Kidney (tissue), 14 donors: Measurements from ENCODE around the gene AMOTL2. TPM values are rescaled to one million over a fixed set of nuclear protein-coding genes. Genes with fewer than 3 reads are reported as not detected.

Experiments used
- DNase-seq, 5 donors: peaks; one replicate each; pipeline ENCODE4 v3.0.0-alpha.2; 2013 to 2020
- FAIRE-seq: peaks from 2 replicates; lab custom pipeline; 2012; peaks lifted over from hg19 to GRCh38; lab: Jason Lieb, UNC
- H3K27ac ChIP-seq, 2 donors: one replicate each; pipeline ENCODE4 v1.7.0; 2013; ENCODE audit warnings: low read depth in 2 of 2, low read length in 2 of 2, inconsistent platforms in 1 of 2
- H3K27me3 ChIP-seq: one replicate; pipeline ENCODE4 v1.7.1; 2013; ENCODE audit warnings: low read length, inconsistent platforms; ENCODE audit not compliant: control insufficient read depth, insufficient read depth
- H3K36me3 ChIP-seq, 3 donors: one replicate each; pipeline versions ENCODE4 v1.7.0 to v1.7.1; 2013; ENCODE audit warnings: low read length in 3 of 3, control low read depth in 1 of 3, inconsistent platforms in 1 of 3; ENCODE audit not compliant: insufficient read depth in 3 of 3, control insufficient read depth in 2 of 3
- H3K4me1 ChIP-seq, 3 donors: one replicate each; pipeline versions ENCODE4 v1.7.0 to v1.7.1; 2013; ENCODE audit warnings: low read length in 3 of 3, inconsistent platforms in 1 of 3, low read depth in 1 of 3; ENCODE audit not compliant: control insufficient read depth in 2 of 3, insufficient read depth in 2 of 3
- H3K4me3 ChIP-seq, 3 donors: one replicate each; pipeline versions ENCODE4 v1.7.0 to v1.8.1; 2013; ENCODE audit warnings: low read length in 3 of 3, control low read depth in 1 of 3, inconsistent platforms in 1 of 3
- H3K9ac ChIP-seq, 3 donors: one replicate each; pipeline versions ENCODE4 v1.7.0 to v1.7.1; 2013; ENCODE audit warnings: low read length in 3 of 3, control low read depth in 1 of 3, inconsistent platforms in 1 of 3
- H3K9me3 ChIP-seq, 3 donors: one replicate each; pipeline versions ENCODE4 v1.7.0 to v1.7.1; 2013; ENCODE audit warnings: low read length in 3 of 3, control low read depth in 1 of 3, inconsistent platforms in 1 of 3; ENCODE audit not compliant: control insufficient read depth in 2 of 3, insufficient read depth in 1 of 3
- intact Hi-C: fragments of 100-400 bp; cut with DNase I; formaldehyde crosslinking; loops from one replicate; pipeline ENCODE4 v1.11.1; 2022
- polyA plus RNA-seq: library from polyadenylated mRNA; stranded (reverse); fragments of 350-450 nt; fragmentation: Illumina TruSeq; extraction: RNeasy Lipid Tissue Mini Kit (QIAGEN cat#74804); gene quantifications from one replicate; pipeline ENCODE4 v1.2.3, GENCODE V29; 2014; ENCODE audit warnings: low read depth, low replicate concordance; ENCODE audit not compliant: insufficient read depth
- total RNA-seq: library from RNA; stranded (reverse); fragmentation: NEBNext Ultra II Directional; extraction: Animal tissue kit (Norgen Biotek cat#: 25700); gene quantifications from one replicate; pipeline ENCODE4 v1.2.1, GENCODE V29; 2021
- TF ChIP-seq, protein P1 (sequence below): IDR thresholded peaks from 3 replicates; pipeline ENCODE4 v1.5.1; 2012; ENCODE audit warnings: mild to moderate bottlenecking, moderate library complexity, borderline replicate concordance; ENCODE audit not compliant: insufficient read depth; ENCODE audit errors: extremely low read depth
- donor health status: control.
- donor health status: control.
- donor health status: control.
- donor health status: control.
- donor health status: control.
- donor health status: DM: yes; HTN: yes; CAD: no.
- donor health status: Normal renal cell carcinoma (clear cell type).

AMOTL2 gene
- total and polyA plus RNA-seq, 2 donors from 2014 or later: 19.5 to 83.5 TPM

DNA sequence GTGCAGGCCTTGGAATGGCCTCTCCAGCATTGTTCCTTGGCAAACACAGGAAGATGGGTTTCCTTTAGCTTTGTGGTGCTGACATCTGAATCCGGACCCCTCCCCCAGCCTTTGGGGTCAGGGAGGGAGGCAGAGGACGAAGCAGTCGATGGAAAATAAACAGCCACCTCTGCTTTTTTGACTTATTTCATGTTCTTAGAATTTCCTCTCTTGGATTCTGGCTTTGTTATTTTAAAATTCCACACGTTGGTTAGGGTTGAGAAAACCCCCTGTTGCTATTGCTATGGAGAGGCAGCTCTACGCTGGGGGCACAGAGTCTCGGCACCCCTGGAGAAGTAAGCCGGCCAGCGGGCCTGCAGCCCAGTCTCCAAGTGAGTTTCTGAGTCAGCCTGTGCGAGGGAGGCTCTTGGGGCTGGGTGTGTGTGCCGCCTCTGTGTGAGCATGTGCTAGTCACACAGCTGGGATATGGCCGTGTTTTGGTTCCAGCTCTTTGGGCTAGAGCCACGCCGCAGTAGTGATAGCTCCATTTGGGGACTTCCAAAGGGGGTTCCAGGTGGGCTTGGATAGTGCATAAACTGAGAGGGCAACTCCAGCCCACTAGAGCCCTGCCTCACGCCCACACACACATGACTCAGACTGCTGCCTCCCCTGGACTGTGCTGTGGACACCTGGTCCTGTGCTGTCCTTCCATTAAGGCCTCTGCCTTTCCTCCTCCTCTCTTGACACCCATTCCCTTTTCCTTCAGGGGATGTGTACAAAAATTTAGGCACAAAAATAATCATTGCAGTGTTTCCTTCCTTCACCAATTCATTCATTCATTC is 58.8 kb downstream of the AMOTL2 start:
- peak overlapping the region in 1 of 3 donors; percentile 27 for H3K9ac ChIP-seq
- H3K27me3 ChIP-seq: no peaks in the 10 kb centered on the region
- no peaks in the 10 kb centered on the region for H3K9me3 ChIP-seq
- TF ChIP-seq, protein P1, sequence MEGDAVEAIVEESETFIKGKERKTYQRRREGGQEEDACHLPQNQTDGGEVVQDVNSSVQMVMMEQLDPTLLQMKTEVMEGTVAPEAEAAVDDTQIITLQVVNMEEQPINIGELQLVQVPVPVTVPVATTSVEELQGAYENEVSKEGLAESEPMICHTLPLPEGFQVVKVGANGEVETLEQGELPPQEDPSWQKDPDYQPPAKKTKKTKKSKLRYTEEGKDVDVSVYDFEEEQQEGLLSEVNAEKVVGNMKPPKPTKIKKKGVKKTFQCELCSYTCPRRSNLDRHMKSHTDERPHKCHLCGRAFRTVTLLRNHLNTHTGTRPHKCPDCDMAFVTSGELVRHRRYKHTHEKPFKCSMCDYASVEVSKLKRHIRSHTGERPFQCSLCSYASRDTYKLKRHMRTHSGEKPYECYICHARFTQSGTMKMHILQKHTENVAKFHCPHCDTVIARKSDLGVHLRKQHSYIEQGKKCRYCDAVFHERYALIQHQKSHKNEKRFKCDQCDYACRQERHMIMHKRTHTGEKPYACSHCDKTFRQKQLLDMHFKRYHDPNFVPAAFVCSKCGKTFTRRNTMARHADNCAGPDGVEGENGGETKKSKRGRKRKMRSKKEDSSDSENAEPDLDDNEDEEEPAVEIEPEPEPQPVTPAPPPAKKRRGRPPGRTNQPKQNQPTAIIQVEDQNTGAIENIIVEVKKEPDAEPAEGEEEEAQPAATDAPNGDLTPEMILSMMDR: no peak
- intact Hi-C loops: no loop called here
- H3K36me3 ChIP-seq: no peaks in the 10 kb centered on the region
- peak in 3 of 5 donors; percentile 37 to 90 (median 69) for DNase-seq
- FAIRE-seq: no peak
- H3K4me3 ChIP-seq: no peak overlapping the region
- peaks cover 8 to 43% (median 40%) of the 10 kb centered on the region in 3 donors for H3K4me1 ChIP-seq
- peak overlapping the region; percentile 95 to 97 for H3K27ac ChIP-seq

DNA sequence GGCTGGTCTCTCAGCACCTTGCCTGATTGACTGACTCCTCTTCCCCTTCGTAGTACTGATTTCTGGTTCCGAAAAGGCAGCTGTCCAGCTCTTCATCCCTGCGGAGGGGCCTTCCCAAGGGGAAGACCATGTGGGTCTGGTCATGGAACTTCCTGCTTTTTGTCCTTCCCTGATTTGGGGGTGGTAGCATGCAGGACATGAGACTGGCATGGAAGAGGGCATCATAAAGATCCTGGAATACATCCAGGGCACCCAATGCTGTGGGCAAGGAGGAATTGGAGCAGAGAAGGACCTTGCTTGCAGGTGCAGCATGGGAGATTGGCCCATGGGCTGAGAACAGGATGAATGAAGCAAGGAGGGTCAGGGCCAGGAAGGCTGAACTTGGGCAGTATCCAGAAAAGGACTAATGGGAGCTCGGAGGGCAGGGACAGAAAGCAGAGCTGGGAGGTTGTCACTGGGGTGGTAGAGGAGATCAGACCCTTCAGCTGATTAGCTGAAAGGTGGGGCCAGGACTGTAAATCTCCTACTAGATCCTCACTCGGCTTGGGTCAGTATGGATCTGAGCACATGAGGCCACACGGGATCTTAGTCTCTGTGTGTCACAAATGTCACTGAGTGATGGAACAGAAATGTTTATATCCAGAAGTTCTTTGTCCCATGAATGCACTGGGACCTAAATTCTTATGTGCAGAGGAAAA is 59.5 kb downstream of the AMOTL2 start:
- Histone ChIP-seq H3K4me3 (peak overlapping the region in 2 of 3 donors; percentile 40 to 67), H3K9me3 (no peaks in the 10 kb centered on the region), H3K4me1 (peaks cover 8 to 48% (median 41%) of the 10 kb centered on the region in 3 donors), H3K27ac (peak overlapping the region; percentile 95 to 97), H3K9ac (peak overlapping the region in 1 of 3 donors; percentile 71), H3K27me3 (no peaks in the 10 kb centered on the region), H3K36me3 (no peaks in the 10 kb centered on the region)
- TF ChIP-seq, protein P1: no peak
- intact Hi-C loops: loop anchor here (5.0 kb wide), 1 partner anchor 48 kb away; no protein-coding TSS in a partner anchor
- no peak for FAIRE-seq
- peak in 1 of 5 donors; percentile 49 for DNase-seq

DNA sequence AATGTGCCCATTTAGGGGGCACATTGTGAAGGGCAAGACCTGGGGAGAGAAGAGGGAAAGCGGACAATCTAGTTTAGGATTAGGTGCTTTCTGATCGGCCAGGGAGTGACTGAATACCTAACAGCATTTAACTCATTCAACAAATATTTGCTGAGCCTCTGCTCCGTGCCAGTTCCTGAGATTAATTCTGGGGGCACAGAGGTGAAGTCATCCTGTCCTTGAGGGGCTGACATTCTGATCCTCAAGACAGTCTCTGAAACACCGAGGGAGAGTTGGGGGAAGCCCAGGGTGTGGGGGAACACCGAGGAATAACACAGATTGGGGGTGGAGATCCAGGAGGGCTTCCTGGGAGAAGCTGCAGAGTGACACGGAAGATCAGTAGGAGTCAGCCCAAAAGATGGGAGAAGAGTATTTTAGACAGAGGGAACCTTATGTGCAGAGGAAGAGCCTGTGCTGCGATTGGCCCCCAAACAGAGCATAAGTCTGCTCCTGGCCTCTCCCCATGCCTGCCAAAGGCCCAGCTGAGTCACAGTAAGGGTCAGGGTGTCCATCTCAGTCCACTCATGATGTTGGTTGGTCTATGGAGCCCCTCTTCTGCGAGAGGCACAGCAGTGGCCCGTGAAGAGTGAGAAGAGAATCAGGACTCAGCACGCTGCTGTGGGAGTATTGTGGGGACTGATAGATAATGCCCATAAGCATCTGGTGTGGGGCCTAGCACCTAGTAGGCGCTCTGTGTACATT is 60.2 kb downstream of the AMOTL2 start:
- intact Hi-C loops: loop anchor here (5.0 kb wide), 1 partner anchor 48 kb away; no protein-coding TSS in a partner anchor

More for the DNA sequence above, 60.2 kb downstream of the AMOTL2 start:
- no peak for DNase-seq
- H3K9me3 ChIP-seq: no peaks in the 10 kb centered on the region
- peak overlapping the region; percentile 95 to 97 for H3K27ac ChIP-seq
- TF ChIP-seq, protein P1: no peak
- peaks cover 8 to 56% (median 46%) of the 10 kb centered on the region in 3 donors for H3K4me1 ChIP-seq
- H3K4me3 ChIP-seq: peak overlapping the region; percentile 7 to 67 (median 40)
- no peaks in the 10 kb centered on the region for H3K27me3 ChIP-seq
- H3K36me3 ChIP-seq: no peaks in the 10 kb centered on the region
- no peak for FAIRE-seq
- H3K9ac ChIP-seq: peak overlapping the region; percentile 9 to 71 (median 18)
